Fibroblast of upper back skin (primary cell): Measurements from ENCODE around the gene RMND1.
"Not testable (repeated sequence)": the region's sequence is repeated elsewhere in the genome, so short reads cannot be mapped to it uniquely, and the experiment has no call there.

ENCODE experiments used
- DNase-seq: peaks from one replicate; pipeline ENCODE4 v3.0.0-alpha.2; 2013

The RMND1 gene

GRCh38 chr6:151413372-151414145 is 38.4 kb downstream of the RMND1 start:
- no peak for DNase-seq

- no peak for DNase-seq
Measured at GRCh38 chr6:151412909-151413308, 39.0 kb downstream of the RMND1 start.

- DNase-seq: no peak
Measured at GRCh38 chr6:151409679-151410078, 42.2 kb downstream of the RMND1 start.

GRCh38 chr6:151409260-151409659 is 42.7 kb downstream of the RMND1 start:
- DNase-seq: no peak

GRCh38 chr6:151408858-151409257 is 43.1 kb downstream of the RMND1 start:
- no peak for DNase-seq

GRCh38 chr6:151403919-151404308 is 48.0 kb downstream of the RMND1 start:
- no peak for DNase-seq

- DNase-seq: no peak
Measured at GRCh38 chr6:151402228-151402627, 49.7 kb downstream of the RMND1 start.

- peak; percentile 71 for DNase-seq
Measured at GRCh38 chr6:151400473-151400872, 51.5 kb downstream of the RMND1 start.

GRCh38 chr6:151399679-151400078 is 52.2 kb downstream of the RMND1 start:
- no peak for DNase-seq

- DNase-seq: no peak
Measured at GRCh38 chr6:151393410-151393809, 58.5 kb downstream of the RMND1 start.

- DNase-seq: no peak
Measured at GRCh38 chr6:151392427-151392826, 59.5 kb downstream of the RMND1 start.

GRCh38 chr6:151391471-151392413 is 60.2 kb downstream of the RMND1 start, which contains the start of gene ZBTB2:
Gene ZBTB2, minus strand, starts transcription at chr6:151391559. Its CDS starts 17,922 bp downstream, at chr6:151373637.
- peak; percentile 70 for DNase-seq

GRCh38 chr6:151390851-151391470 is 61.0 kb downstream of the RMND1 start:
- peak; percentile 70 for DNase-seq

- peak; percentile 99 for DNase-seq
Measured at GRCh38 chr6:151390276-151390850, 61.6 kb downstream of the RMND1 start.

GRCh38 chr6:151389618-151390275 is 62.2 kb downstream of the RMND1 start:
- peak; percentile 84 for DNase-seq

- DNase-seq: no peak
Measured at GRCh38 chr6:151388997-151389617, 62.8 kb downstream of the RMND1 start.

- DNase-seq: no peak
Measured at GRCh38 chr6:151388236-151388635, 63.7 kb downstream of the RMND1 start.

GRCh38 chr6:151387175-151387970 is 64.6 kb downstream of the RMND1 start:
- peak; percentile 88 for DNase-seq

GRCh38 chr6:151385177-151385576 is 66.7 kb downstream of the RMND1 start:
- no peak for DNase-seq

GRCh38 chr6:151384151-151384550 is 67.8 kb downstream of the RMND1 start:
- no peak for DNase-seq

- not testable (repeated sequence) for DNase-seq
Measured at GRCh38 chr6:151382631-151383030, 69.3 kb downstream of the RMND1 start.
